ENCODE results near the gene NOS3. TPM values are rescaled to one million over a fixed set of nuclear protein-coding genes. Genes with fewer than 3 reads are reported as not detected.
A peak's percentile ranks its signal among the peaks of the same experiment; 100 is the strongest.

Gene NOS3
- total and polyA plus RNA-seq, 9 of the 15 experiments (the other 6 are each of a cell fraction or from before 2014, with no cell fraction given), result 1.1 to 121 (median 23.6) TPM

DNA sequence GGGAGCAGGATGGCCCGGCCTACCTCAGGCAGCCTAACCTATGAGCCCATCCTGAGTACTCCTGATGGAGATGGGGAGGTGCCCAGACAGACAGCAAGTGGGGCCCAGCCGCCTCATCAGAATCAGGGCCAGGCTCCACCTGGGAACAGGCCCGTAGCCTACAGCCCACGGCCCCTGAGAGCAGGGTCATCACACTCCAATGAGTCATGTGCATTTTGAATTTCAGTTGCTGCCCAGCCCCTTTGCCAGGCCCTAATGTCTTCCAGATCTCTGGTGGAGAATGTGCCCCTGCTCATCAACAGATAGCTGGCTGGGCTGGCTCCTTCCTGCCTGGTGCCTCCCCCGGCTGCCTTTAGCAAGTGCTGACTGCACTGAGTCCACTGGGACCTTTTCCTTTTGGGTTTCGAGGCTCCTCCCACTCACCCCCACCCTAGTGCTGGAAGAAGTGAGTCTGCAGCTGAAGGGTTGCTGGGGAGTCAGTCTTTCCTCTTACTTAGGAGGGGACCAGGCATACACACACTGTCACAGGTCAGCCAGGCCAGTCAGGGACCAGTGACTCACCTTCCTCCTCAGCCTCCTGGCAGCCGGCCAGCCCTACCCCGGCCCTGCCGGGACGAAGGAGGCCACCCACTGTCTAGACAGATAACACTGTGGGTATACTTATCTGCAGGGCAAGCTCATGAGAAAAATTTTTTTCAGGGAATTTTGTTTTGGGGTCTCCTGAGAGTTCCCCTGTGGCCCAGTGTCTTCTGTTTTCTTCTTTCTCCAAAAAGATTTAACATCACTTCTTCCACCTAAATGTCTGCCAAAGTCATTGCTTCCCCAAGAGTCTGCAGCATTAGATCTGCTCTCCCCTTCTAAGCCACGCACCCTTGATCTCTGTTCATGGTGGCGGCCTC is 48.4 kb downstream of the NOS3 start (continued):
- TF ChIP-seq, protein P1, sequence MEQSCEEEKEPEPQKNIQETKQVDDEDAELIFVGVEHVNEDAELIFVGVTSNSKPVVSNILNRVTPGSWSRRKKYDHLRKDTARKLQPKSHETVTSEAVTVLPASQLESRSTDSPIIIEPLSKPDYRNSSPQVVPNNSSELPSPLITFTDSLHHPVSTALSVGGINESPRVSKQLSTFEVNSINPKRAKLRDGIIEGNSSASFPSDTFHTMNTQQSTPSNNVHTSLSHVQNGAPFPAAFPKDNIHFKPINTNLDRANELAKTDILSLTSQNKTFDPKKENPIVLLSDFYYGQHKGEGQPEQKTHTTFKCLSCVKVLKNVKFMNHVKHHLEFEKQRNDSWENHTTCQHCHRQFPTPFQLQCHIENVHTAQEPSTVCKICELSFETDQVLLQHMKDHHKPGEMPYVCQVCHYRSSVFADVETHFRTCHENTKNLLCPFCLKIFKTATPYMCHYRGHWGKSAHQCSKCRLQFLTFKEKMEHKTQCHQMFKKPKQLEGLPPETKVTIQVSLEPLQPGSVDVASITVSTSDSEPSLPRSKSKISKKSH (CRISPR knock-in tag; IDR thresholded peaks at IDR 0.05), result no peak
- TF ChIP-seq, protein P2, sequence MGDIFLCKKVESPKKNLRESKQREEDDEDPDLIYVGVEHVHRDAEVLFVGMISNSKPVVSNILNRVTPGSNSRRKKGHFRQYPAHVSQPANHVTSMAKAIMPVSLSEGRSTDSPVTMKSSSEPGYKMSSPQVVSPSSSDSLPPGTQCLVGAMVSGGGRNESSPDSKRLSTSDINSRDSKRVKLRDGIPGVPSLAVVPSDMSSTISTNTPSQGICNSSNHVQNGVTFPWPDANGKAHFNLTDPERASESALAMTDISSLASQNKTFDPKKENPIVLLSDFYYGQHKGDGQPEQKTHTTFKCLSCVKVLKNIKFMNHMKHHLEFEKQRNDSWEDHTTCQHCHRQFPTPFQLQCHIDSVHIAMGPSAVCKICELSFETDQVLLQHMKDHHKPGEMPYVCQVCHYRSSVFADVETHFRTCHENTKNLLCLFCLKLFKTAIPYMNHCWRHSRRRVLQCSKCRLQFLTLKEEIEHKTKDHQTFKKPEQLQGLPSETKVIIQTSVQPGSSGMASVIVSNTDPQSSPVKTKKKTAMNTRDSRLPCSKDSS (IDR thresholded peaks at IDR 0.05; ENCODE audit: low read depth, partially characterized antibody), result no peak
- TF ChIP-seq, protein P3, sequence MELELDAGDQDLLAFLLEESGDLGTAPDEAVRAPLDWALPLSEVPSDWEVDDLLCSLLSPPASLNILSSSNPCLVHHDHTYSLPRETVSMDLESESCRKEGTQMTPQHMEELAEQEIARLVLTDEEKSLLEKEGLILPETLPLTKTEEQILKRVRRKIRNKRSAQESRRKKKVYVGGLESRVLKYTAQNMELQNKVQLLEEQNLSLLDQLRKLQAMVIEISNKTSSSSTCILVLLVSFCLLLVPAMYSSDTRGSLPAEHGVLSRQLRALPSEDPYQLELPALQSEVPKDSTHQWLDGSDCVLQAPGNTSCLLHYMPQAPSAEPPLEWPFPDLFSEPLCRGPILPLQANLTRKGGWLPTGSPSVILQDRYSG (tag; conservative IDR thresholded peaks at IDR 0.05; ENCODE audit: low read depth), result no peak
- TF ChIP-seq MEIS2 (IDR thresholded peaks at IDR 0.05; ENCODE audit: partially characterized antibody) (peak; percentile 67), ETV5 (CRISPR knock-in tag; IDR thresholded peaks at IDR 0.05; ENCODE audit: low read depth) (no peak), ZNF354B (CRISPR knock-in tag; IDR thresholded peaks at IDR 0.05) (no peak), MAZ (CRISPR knock-in tag; conservative IDR thresholded peaks at IDR 0.05 in 1 of 2, IDR thresholded peaks at IDR 0.05 in 1 of 2) (peak; percentile 88 to 93), MAFF (IDR thresholded peaks at IDR 0.05; ENCODE audit: low read length) (no peak), SMARCE1 (IDR thresholded peaks at IDR 0.05) (peak; percentile 100), PRMT5 (CRISPR knock-in tag; IDR thresholded peaks at IDR 0.05) (no peak), NCOA1 (IDR thresholded peaks at IDR 0.05; ENCODE audit: low read depth) (peak; percentile 66; the same call in 1 of the 2 replicates)
- TF ChIP-seq, protein P4, sequence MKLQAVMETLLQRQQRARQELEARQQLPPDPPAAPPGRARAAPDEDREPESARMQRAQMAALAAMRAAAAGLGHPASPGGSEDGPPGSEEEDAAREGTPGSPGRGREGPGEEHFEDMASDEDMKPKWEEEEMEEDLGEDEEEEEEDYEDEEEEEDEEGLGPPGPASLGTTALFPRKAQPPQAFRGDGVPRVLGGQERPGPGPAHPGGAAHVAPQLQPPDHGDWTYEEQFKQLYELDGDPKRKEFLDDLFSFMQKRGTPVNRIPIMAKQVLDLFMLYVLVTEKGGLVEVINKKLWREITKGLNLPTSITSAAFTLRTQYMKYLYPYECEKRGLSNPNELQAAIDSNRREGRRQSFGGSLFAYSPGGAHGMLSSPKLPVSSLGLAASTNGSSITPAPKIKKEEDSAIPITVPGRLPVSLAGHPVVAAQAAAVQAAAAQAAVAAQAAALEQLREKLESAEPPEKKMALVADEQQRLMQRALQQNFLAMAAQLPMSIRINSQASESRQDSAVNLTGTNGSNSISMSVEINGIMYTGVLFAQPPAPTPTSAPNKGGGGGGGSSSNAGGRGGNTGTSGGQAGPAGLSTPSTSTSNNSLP (IDR thresholded peaks at IDR 0.05; ENCODE audit: borderline replicate concordance, low read depth, low read length), result peak; percentile 47; the same call in 1 of the 2 replicates
- TF ChIP-seq, protein P5, sequence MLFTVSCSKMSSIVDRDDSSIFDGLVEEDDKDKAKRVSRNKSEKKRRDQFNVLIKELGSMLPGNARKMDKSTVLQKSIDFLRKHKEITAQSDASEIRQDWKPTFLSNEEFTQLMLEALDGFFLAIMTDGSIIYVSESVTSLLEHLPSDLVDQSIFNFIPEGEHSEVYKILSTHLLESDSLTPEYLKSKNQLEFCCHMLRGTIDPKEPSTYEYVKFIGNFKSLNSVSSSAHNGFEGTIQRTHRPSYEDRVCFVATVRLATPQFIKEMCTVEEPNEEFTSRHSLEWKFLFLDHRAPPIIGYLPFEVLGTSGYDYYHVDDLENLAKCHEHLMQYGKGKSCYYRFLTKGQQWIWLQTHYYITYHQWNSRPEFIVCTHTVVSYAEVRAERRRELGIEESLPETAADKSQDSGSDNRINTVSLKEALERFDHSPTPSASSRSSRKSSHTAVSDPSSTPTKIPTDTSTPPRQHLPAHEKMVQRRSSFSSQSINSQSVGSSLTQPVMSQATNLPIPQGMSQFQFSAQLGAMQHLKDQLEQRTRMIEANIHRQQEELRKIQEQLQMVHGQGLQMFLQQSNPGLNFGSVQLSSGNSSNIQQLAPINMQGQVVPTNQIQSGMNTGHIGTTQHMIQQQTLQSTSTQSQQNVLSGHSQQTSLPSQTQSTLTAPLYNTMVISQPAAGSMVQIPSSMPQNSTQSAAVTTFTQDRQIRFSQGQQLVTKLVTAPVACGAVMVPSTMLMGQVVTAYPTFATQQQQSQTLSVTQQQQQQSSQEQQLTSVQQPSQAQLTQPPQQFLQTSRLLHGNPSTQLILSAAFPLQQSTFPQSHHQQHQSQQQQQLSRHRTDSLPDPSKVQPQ (CRISPR knock-in tag; IDR thresholded peaks at IDR 0.05; ENCODE audit: borderline replicate concordance), result 0 out of 2 replicates have a peak, but pooled peaks have one; percentile 29

Measured in K562 (cell line).